NB4 (cell line): ENCODE measurements around the gene STMND1.

Source experiments
- DNase-seq: peaks from one replicate; pipeline ENCODE4 v3.0.0; 2010; ENCODE audit warnings: low read depth
- H3K4me3 ChIP-seq: one replicate; pipeline ENCODE4 v1.5.1; 2011; ENCODE audit warnings: mild to moderate bottlenecking, low read depth, low read length, moderate library complexity
- MAX ChIP-seq: IDR thresholded peaks from 2 replicates; pipeline ENCODE4 v1.6.1; 2011; ENCODE audit warnings: low read depth, low read length
- MYC ChIP-seq: IDR thresholded peaks from 2 replicates; pipeline ENCODE4 v1.6.1; 2011; ENCODE audit warnings: low read depth, low read length
- POLR2A ChIP-seq: IDR thresholded peaks from 2 replicates; pipeline ENCODE4 v1.6.1; 2011; ENCODE audit warnings: mild to moderate bottlenecking; ENCODE audit not compliant: insufficient read length; ENCODE audit errors: extremely low read depth
- TF ChIP-seq, protein P1 (sequence below): IDR thresholded peaks from one replicate; pipeline ENCODE4 v1.5.1; 2012; ENCODE audit warnings: low read depth, low read length

The STMND1 gene

GRCh38 chr6:17101422-17102257, at the start of gene STMND1:
Gene STMND1, plus strand, starts transcription at chr6:17102050. Its CDS starts 208 bp downstream, at chr6:17102258.
- H3K4me3 ChIP-seq: no peak within 1 kb of the TSS
- DNase-seq: no peak
- TF ChIP-seq MAX (no peak), MYC (no peak), POLR2A (no peak)
- TF ChIP-seq, protein P1, sequence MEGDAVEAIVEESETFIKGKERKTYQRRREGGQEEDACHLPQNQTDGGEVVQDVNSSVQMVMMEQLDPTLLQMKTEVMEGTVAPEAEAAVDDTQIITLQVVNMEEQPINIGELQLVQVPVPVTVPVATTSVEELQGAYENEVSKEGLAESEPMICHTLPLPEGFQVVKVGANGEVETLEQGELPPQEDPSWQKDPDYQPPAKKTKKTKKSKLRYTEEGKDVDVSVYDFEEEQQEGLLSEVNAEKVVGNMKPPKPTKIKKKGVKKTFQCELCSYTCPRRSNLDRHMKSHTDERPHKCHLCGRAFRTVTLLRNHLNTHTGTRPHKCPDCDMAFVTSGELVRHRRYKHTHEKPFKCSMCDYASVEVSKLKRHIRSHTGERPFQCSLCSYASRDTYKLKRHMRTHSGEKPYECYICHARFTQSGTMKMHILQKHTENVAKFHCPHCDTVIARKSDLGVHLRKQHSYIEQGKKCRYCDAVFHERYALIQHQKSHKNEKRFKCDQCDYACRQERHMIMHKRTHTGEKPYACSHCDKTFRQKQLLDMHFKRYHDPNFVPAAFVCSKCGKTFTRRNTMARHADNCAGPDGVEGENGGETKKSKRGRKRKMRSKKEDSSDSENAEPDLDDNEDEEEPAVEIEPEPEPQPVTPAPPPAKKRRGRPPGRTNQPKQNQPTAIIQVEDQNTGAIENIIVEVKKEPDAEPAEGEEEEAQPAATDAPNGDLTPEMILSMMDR: no peak

DNA sequence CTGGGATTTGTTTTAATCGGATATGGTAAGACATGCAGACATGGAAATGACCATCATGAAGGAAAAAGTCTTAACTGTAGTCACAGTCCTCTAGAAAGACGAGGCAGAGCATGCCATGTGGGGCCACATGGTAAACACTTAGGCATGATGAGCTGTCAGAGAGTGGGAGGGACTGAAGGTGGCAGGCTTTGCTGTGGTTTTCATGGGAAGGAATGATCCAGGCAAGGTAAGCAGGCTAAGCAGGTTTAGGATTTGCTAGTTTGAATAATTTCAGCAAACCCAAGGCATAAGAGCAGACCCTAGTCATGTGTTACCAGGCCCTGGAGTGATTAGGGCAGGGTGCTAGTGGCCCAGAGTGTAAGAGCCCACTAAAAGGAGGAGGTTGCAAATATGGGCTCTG, 47.2 kb upstream of the STMND1 start:
- H3K4me3 ChIP-seq: no peak overlapping the region
- TF ChIP-seq, protein P1: no peak
- TF ChIP-seq POLR2A (no peak), MYC (no peak), MAX (no peak)
- no peak for DNase-seq

- TF ChIP-seq, protein P1: no peak
- TF ChIP-seq MYC: no peak
- no peak for TF ChIP-seq MAX
- TF ChIP-seq POLR2A: no peak
Observed at GRCh38 chr6:17057322-17057721, 44.5 kb upstream of the STMND1 start.

GRCh38 chr6:17058550-17058949, 43.3 kb upstream of the STMND1 start:
- TF ChIP-seq MAX: no peak
- TF ChIP-seq, protein P1: no peak
- H3K4me3 ChIP-seq: no peak overlapping the region

More at GRCh38 chr6:17057322-17057721, 44.5 kb upstream of the STMND1 start:
- DNase-seq: no peak
- no peak overlapping the region for H3K4me3 ChIP-seq

DNA sequence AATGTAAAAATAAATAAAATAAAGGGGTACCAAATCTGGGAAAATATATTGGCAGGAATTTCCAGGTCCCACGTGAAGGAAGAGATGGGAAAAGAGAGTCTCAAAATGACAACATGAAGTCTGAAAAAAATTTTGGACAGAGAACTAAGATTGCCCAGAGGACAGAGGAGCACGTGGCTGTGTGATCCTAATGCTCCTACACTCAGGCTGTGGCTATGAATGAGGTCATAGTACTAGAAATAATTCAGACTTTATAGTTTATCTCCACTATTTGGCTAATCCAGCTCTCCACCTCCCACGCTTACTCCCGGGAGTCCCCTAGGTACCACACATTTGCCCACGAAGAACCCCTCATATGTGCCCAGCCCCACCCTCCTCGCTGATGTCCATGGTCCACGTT, 42.8 kb upstream of the STMND1 start:
- DNase-seq: no peak
- TF ChIP-seq POLR2A (no peak), MYC (no peak), MAX (no peak)
- TF ChIP-seq, protein P1: no peak
- no peak overlapping the region for H3K4me3 ChIP-seq

More at GRCh38 chr6:17058550-17058949, 43.3 kb upstream of the STMND1 start:
- no peak for DNase-seq
